SK-N-SH treated with all-trans-retinoic acid at 6 μM for 48 hours (cell line): ENCODE measurements around the gene TSPAN9.

Experiments
- ATAC-seq: fragments of 200-7000 bp; cut with Tn5 transposase; 3 replicates; pipeline ENCODE4 v1.9.1; 2020; ENCODE audit warnings: mild to moderate bottlenecking, moderate library complexity
- ARNTL ChIP-seq: fragments of 450-650 bp; formaldehyde crosslinking; IDR thresholded peaks from 2 replicates; pipeline ENCODE4 v1.5.0; 2020; ENCODE audit warnings: low read depth, mild to moderate bottlenecking, moderate library complexity, borderline replicate concordance
- BACH2 ChIP-seq: fragments of 250-450 bp; sonication (Bioruptor Pico); IDR thresholded peaks from 2 replicates; pipeline ENCODE4 v1.9.0; 2021; ENCODE audit warnings: mild to moderate bottlenecking, borderline replicate concordance
- CSDC2 ChIP-seq: fragments of 250-450 bp; sonication (Bioruptor Pico); IDR thresholded peaks from 2 replicates; pipeline ENCODE4 v1.5.0; 2020; ENCODE audit warnings: mild to moderate bottlenecking, moderate library complexity
- ESRRG ChIP-seq: fragments of 250-450 bp; sonication (Bioruptor Pico); IDR thresholded peaks from 2 replicates; pipeline ENCODE4 v1.6.1; 2021; ENCODE audit warnings: mild to moderate bottlenecking
- GLIS3 ChIP-seq: fragments of 250-450 bp; sonication (Bioruptor Pico); IDR thresholded peaks from 2 replicates; pipeline ENCODE4 v1.5.0; 2020; ENCODE audit warnings: mild to moderate bottlenecking, moderate library complexity
- ISL1 ChIP-seq: fragments of 250-450 bp; sonication (Bioruptor Pico); IDR thresholded peaks from 2 replicates; pipeline ENCODE4 v2.1.2; 2022; ENCODE audit warnings: mild to moderate bottlenecking, moderate library complexity
- OSR1 ChIP-seq: fragments of 250-450 bp; sonication (Bioruptor Pico); IDR thresholded peaks from 2 replicates; pipeline ENCODE4 v1.8.0; 2022; ENCODE audit warnings: moderate library complexity, mild to moderate bottlenecking, inconsistent platforms
- PATZ1 ChIP-seq: fragments of 250-450 bp; sonication (Bioruptor Pico); IDR thresholded peaks from 2 replicates; pipeline ENCODE4 v1.8.0; 2020; ENCODE audit warnings: mild to moderate bottlenecking, moderate library complexity, borderline replicate concordance
- POU6F1 ChIP-seq: fragments of 250-450 bp; sonication (Bioruptor Pico); IDR thresholded peaks from 2 replicates; pipeline ENCODE4 v1.8.0; 2021; ENCODE audit warnings: low read depth, mild to moderate bottlenecking, moderate library complexity, borderline replicate concordance
- PPARA ChIP-seq: fragments of 250-450 bp; sonication (Bioruptor Pico); IDR thresholded peaks from 2 replicates; pipeline ENCODE4 v1.5.0; 2020; ENCODE audit warnings: mild to moderate bottlenecking, borderline replicate concordance
- RARB ChIP-seq: fragments of 250-450 bp; sonication (Bioruptor Pico); IDR thresholded peaks from 2 replicates; pipeline ENCODE4 v1.8.0; 2021; ENCODE audit warnings: mild to moderate bottlenecking, moderate library complexity
- SNAI2 ChIP-seq: fragments of 250-450 bp; sonication (Bioruptor Pico); IDR thresholded peaks from 2 replicates; pipeline ENCODE4 v1.5.0; 2020; ENCODE audit warnings: mild to moderate bottlenecking, moderate library complexity
- TCF4 ChIP-seq: fragments of 250-450 bp; sonication (Bioruptor Pico); IDR thresholded peaks from 2 replicates; pipeline ENCODE4 v1.8.0; 2021; ENCODE audit warnings: mild to moderate bottlenecking, moderate library complexity, borderline replicate concordance
- TOX ChIP-seq: fragments of 250-450 bp; sonication (Bioruptor Pico); IDR thresholded peaks from 2 replicates; pipeline ENCODE4 v1.8.0; 2021; ENCODE audit warnings: mild to moderate bottlenecking, moderate library complexity, borderline replicate concordance
- TSHZ2 ChIP-seq: fragments of 250-450 bp; sonication (Bioruptor Pico); IDR thresholded peaks from 2 replicates; pipeline ENCODE4 v1.5.0; 2020; ENCODE audit warnings: mild to moderate bottlenecking, moderate library complexity
- ZC3H10 ChIP-seq: fragments of 250-450 bp; sonication (Bioruptor Pico); IDR thresholded peaks from 2 replicates; pipeline ENCODE4 v1.5.1; 2021; ENCODE audit warnings: mild to moderate bottlenecking, moderate library complexity
- ZFP3 ChIP-seq: fragments of 250-450 bp; sonication (Bioruptor Pico); IDR thresholded peaks from 2 replicates; pipeline ENCODE4 v1.5.0; 2020; ENCODE audit warnings: mild to moderate bottlenecking, moderate library complexity
- ZFP30 ChIP-seq: fragments of 450-650 bp; formaldehyde crosslinking; IDR thresholded peaks from 2 replicates; pipeline ENCODE4 v1.5.0; 2022; ENCODE audit warnings: mild to moderate bottlenecking, moderate library complexity
- ZNF565 ChIP-seq: fragments of 450-650 bp; formaldehyde crosslinking; conservative IDR thresholded peaks from 2 replicates; pipeline ENCODE4 v1.5.0; 2020; ENCODE audit warnings: low read depth, mild to moderate bottlenecking, moderate library complexity
- ZNF70 ChIP-seq: fragments of 450-650 bp; formaldehyde crosslinking; IDR thresholded peaks from 2 replicates; pipeline ENCODE4 v1.5.0; 2020; ENCODE audit warnings: mild to moderate bottlenecking, moderate library complexity
- TF ChIP-seq, protein P1 (sequence below): fragments of 250-450 bp; sonication (Bioruptor Pico); IDR thresholded peaks from 2 replicates; pipeline ENCODE4 v1.5.1; 2020; ENCODE audit warnings: low read depth, mild to moderate bottlenecking, moderate library complexity

TSPAN9 gene

DNA sequence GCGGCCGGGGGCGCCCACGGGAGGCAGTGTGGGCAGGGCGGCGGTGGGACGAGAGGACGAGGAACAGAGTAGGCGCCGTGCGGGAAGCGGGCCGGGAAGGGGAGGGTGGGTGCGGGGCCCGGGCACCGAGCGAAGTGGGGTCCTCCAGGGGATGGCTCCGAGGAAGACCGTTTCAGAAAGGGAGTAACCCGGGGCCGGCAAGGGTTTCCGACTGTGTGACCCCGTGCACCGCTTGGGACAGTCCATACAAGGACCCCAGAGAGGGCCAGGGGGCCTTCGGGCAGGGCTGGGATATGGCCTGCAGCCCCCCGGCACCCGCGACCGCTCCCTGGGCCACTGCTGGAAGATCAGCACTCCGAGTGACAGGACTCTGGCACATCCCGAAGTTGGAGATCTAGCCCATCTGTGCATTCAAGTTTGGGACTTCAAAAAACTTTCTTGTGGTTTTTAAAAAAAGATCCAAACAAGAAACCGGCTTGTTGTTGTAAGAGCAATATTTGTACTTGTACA lies 448 bp downstream of the TSPAN9 start:
- ATAC-seq, result peak; percentile 8
- TF ChIP-seq TOX (CRISPR knock-in tag) (no peak), PATZ1 (no peak), ZFP30 (no peak), ZNF70 (CRISPR knock-in tag) (no peak), SNAI2 (CRISPR knock-in tag) (no peak), ZC3H10 (CRISPR knock-in tag) (no peak), BACH2 (CRISPR knock-in tag) (no peak), ZNF565 (CRISPR knock-in tag) (no peak), POU6F1 (CRISPR knock-in tag) (no peak)

DNA sequence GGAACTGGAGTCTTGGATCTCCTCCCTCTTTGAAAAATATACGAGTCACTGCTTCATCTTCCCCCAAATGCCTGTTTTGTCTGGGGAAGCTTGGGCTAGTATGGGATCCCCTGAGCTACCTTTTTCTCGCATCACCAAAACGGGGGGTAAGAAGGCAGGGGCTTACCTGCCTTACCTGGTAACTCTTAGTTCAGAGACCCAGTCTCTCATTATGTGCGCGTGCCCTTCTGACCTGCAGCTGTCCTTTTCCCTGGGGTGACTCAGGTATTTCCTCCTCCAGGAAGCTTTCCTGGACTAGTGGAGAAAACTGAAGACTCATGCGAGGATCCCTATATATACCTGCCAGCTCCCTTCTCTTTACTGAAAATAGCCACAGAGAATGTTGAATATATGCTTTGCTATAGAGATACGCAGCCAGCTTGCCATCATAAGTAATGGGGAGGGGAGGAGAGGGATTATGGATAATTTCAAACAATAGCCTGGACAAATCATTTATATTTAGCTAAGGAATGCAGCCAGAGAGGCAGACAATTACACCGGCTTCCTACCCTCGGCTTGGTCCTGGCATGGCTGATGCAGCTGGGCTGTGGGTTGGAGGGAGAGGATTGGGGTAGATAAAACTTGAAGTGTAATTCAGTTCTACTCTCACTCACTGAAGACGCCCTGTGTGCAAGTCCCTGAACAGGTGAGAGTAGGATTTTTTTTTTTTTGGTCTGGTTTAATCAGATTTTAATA lies 1.1 kb downstream of the TSPAN9 start:
- ATAC-seq, result no peak
- TF ChIP-seq ARNTL (no peak), ZFP3 (CRISPR knock-in tag) (no peak), ESRRG (CRISPR knock-in tag) (no peak), TSHZ2 (CRISPR knock-in tag) (no peak), ZFP30 (no peak), ISL1 (no peak), ZNF70 (CRISPR knock-in tag) (no peak), ZC3H10 (CRISPR knock-in tag) (no peak), SNAI2 (CRISPR knock-in tag) (no peak), BACH2 (CRISPR knock-in tag) (no peak), TOX (CRISPR knock-in tag) (no peak), OSR1 (CRISPR knock-in tag) (no peak)
- TF ChIP-seq, protein P1, sequence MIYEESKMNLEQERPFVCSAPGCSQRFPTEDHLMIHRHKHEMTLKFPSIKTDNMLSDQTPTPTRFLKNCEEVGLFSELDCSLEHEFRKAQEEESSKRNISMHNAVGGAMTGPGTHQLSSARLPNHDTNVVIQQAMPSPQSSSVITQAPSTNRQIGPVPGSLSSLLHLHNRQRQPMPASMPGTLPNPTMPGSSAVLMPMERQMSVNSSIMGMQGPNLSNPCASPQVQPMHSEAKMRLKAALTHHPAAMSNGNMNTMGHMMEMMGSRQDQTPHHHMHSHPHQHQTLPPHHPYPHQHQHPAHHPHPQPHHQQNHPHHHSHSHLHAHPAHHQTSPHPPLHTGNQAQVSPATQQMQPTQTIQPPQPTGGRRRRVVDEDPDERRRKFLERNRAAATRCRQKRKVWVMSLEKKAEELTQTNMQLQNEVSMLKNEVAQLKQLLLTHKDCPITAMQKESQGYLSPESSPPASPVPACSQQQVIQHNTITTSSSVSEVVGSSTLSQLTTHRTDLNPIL (CRISPR knock-in tag), result no peak

- ATAC-seq, result no peak
- TF ChIP-seq TCF4 (CRISPR knock-in tag), result no peak
- no peak for TF ChIP-seq TSHZ2 (CRISPR knock-in tag)
- no peak for TF ChIP-seq RARB (CRISPR knock-in tag)
- TF ChIP-seq PATZ1, result no peak
- no peak for TF ChIP-seq PPARA (CRISPR knock-in tag)
- TF ChIP-seq ARNTL, result no peak
- no peak for TF ChIP-seq ZC3H10 (CRISPR knock-in tag)
- TF ChIP-seq ISL1, result no peak
- TF ChIP-seq TOX (CRISPR knock-in tag), result no peak
- no peak for TF ChIP-seq SNAI2 (CRISPR knock-in tag)
- no peak for TF ChIP-seq BACH2 (CRISPR knock-in tag)
- TF ChIP-seq CSDC2 (CRISPR knock-in tag), result no peak
- TF ChIP-seq GLIS3 (CRISPR knock-in tag), result no peak
- TF ChIP-seq OSR1 (CRISPR knock-in tag), result no peak
- TF ChIP-seq ESRRG (CRISPR knock-in tag), result no peak
- no peak for TF ChIP-seq ZNF70 (CRISPR knock-in tag)
- no peak for TF ChIP-seq ZFP30
- TF ChIP-seq POU6F1 (CRISPR knock-in tag), result no peak
- no peak for TF ChIP-seq ZNF565 (CRISPR knock-in tag)
Observed at GRCh38 chr12:3081091-3081490, 3.9 kb downstream of the TSPAN9 start.
